Thyroid gland (tissue), 4 donors: ENCODE results near the gene APLNR.

Experiments used
- POLR2A ChIP-seq, 2 donors: fragments of 450-650 bp; IDR thresholded peaks; one replicate each; pipeline ENCODE4 v1.6.1; 2017; ENCODE audit warnings: antibody characterized with exemption in 2 of 2, mild to moderate bottlenecking in 2 of 2, moderate library complexity in 1 of 2
- TF ChIP-seq, protein P1 (sequence below), 6 experiments: fragments of 200-600 bp in 3 of 6; fragments of 450-650 bp in 3 of 6; sonication (generic) in 3 of 6; IDR thresholded peaks; one replicate each; pipeline ENCODE4 v1.5.1; 2016 to 2019; ENCODE audit warnings: antibody characterized with exemption in 6 of 6, mild to moderate bottlenecking in 2 of 6, inconsistent platforms in 1 of 6, moderate library complexity in 1 of 6

- TF ChIP-seq, protein P1, sequence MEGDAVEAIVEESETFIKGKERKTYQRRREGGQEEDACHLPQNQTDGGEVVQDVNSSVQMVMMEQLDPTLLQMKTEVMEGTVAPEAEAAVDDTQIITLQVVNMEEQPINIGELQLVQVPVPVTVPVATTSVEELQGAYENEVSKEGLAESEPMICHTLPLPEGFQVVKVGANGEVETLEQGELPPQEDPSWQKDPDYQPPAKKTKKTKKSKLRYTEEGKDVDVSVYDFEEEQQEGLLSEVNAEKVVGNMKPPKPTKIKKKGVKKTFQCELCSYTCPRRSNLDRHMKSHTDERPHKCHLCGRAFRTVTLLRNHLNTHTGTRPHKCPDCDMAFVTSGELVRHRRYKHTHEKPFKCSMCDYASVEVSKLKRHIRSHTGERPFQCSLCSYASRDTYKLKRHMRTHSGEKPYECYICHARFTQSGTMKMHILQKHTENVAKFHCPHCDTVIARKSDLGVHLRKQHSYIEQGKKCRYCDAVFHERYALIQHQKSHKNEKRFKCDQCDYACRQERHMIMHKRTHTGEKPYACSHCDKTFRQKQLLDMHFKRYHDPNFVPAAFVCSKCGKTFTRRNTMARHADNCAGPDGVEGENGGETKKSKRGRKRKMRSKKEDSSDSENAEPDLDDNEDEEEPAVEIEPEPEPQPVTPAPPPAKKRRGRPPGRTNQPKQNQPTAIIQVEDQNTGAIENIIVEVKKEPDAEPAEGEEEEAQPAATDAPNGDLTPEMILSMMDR (IDR thresholded peaks at IDR 0.05), result no peak
- TF ChIP-seq POLR2A (IDR thresholded peaks at IDR 0.05), result no peak
Measured at GRCh38 chr11:57199330-57199729, 37.7 kb downstream of the APLNR start.
